Prostate gland (tissue), 2 donors: ENCODE data around the gene GRIK5.

Source experiments
- POLR2A ChIP-seq: fragments of 450-650 bp; IDR thresholded peaks from one replicate; pipeline ENCODE4 v1.6.1; 2016; ENCODE audit warnings: antibody characterized with exemption, mild to moderate bottlenecking
- POLR2AphosphoS5 ChIP-seq: sonication (generic); formaldehyde crosslinking; IDR thresholded peaks from one replicate; pipeline ENCODE4 v1.6.1; 2017; ENCODE audit warnings: antibody characterized with exemption
- TF ChIP-seq, protein P1 (sequence below), 4 experiments: fragments of 200-600 bp in 2 of 4; fragments of 450-650 bp in 2 of 4; sonication (generic) in 2 of 4; IDR thresholded peaks; 1 replicate in 3 of 4; 2 replicates in 1 of 4; pipeline ENCODE4 v1.5.1; 2016 to 2019; ENCODE audit warnings: antibody characterized with exemption in 4 of 4, mild to moderate bottlenecking in 2 of 4, moderate library complexity in 2 of 4

DNA sequence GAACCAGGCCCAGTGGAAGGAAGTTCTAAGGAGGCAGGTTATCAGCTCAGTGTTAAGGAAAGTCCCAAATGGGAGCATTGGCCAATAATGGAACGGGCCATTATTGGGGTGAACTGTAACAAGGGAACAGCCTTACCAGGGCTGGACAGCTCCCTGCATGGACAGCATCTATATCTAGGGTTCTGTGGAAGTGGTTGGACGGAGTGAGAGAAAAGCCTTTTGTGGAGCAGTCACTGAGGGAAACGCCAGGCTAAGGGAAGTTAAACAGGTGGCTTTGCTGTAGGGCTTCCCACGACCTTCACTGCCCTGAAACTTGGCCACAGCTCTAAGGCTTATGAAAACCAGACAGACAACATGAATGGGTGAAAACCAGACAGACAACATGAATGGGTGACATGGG is 45.2 kb upstream of the GRIK5 start:
- TF ChIP-seq, protein P1, sequence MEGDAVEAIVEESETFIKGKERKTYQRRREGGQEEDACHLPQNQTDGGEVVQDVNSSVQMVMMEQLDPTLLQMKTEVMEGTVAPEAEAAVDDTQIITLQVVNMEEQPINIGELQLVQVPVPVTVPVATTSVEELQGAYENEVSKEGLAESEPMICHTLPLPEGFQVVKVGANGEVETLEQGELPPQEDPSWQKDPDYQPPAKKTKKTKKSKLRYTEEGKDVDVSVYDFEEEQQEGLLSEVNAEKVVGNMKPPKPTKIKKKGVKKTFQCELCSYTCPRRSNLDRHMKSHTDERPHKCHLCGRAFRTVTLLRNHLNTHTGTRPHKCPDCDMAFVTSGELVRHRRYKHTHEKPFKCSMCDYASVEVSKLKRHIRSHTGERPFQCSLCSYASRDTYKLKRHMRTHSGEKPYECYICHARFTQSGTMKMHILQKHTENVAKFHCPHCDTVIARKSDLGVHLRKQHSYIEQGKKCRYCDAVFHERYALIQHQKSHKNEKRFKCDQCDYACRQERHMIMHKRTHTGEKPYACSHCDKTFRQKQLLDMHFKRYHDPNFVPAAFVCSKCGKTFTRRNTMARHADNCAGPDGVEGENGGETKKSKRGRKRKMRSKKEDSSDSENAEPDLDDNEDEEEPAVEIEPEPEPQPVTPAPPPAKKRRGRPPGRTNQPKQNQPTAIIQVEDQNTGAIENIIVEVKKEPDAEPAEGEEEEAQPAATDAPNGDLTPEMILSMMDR (IDR thresholded peaks at IDR 0.05): no peak
- TF ChIP-seq POLR2A: no peak
- TF ChIP-seq POLR2AphosphoS5: no peak
